NAMALWA (cell line): ENCODE results near the gene MT1B.
"Not testable (repeated sequence)": the region's sequence is repeated elsewhere in the genome, so short reads cannot be mapped to it uniquely, and the experiment has no call there.

ENCODE experiments used
- DNase-seq: peaks from one replicate; pipeline ENCODE4 v3.0.0-alpha.2; 2015; ENCODE audit warnings: low spot score

MT1B gene

DNA sequence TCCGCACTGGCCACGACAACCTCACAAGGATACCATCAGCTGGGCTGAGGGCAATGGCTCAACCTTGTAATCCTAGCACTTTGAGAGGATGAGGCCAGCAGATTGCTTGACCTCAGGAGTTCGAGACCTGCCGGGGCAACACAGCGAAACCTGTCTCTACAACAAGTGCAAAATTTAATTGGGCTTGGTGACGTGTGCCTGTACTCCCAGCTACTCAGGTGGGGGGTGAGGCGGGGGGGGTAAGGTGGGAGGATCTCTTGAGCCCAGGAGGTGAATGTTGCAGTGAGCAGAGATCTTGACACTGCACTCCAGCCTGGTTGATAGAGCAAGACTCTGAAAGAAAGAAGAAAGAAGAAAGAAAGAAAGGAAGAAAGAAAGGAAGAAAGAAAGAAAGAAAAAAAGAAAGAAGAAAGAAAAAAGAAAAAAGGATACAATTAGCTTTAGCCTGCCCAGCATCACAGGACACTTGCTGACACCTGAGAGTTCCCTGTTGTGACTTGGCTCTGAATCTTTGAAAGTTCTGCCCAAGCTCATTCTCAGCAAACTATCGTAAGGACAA, 31.3 kb upstream of the MT1B start:
- DNase-seq, result no peak

DNA sequence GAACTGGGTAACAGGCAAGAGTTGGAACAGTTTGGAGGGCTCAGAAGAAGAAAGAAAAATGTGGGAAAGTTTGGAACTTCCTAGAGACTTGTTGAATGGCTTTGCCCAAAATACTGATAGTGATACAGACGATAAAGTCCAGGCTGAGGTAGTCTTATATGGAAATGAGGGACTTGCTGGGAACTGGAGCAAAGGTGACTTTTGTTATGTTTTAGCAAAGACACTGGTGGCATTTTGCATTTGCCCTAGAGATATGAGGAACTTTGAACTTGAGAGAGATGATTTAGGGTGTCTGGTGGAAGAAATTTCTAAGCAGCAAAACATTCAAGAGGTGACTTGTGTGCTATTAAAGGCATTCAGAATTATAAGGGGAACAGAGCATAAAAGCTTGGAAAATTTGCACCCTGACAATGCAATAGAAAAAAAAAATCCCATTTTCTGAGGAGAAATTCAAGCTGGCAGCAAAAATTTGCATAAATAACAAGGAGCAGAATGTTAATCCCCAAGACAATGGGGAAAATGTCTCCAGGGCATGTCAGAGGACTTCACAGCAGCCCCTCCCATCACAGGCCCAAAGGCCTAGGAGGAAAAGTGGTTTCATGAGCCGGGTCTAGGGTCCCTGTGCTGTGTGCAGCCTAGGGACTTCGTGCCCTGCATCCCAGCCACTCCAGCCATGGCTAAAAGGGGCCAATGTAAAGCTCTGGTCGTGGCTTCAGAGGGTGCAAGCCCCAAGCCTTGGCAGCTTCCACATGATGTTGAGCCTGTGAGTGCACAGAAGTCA, 29.8 kb upstream of the MT1B start:
- DNase-seq, result not testable (repeated sequence)

DNA sequence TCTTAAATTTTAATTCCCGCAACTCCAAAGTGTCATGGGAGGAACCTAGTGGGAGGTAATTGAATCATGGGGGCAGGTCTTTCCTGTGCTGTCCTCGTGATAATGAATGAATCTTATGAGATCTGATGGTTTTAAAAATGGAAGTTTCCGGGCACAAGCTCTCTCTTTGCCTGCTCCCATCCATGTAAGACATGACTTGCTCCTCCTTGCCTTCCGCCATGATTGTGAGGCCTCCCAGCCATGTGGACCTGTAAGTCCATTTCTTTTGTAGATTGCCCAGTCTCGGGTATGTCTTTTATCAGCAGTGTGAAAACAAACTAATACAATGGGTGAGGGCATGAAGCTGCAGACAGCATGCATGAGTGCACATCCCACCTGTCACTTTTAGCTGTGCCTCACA, 28.5 kb upstream of the MT1B start:
- not testable (repeated sequence) for DNase-seq

DNA sequence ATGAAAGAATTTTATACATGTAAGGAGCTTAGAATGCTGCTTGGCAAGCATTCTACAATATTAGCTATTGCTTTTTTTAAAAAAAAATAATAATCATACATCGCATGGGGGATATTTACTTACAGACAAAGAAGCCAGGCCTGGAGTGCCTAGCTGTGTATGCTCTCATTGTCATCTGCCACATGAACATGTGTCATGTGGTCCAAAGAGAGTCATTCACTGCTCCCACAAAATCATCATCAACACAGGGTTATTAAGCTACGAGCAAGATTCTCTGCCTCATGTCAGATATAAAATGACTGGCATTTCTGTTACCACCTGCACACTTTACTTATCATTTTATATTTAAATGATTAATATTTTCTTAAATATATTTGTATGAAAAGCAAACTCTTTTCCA, 28.0 kb upstream of the MT1B start:
- DNase-seq, result no peak

DNA sequence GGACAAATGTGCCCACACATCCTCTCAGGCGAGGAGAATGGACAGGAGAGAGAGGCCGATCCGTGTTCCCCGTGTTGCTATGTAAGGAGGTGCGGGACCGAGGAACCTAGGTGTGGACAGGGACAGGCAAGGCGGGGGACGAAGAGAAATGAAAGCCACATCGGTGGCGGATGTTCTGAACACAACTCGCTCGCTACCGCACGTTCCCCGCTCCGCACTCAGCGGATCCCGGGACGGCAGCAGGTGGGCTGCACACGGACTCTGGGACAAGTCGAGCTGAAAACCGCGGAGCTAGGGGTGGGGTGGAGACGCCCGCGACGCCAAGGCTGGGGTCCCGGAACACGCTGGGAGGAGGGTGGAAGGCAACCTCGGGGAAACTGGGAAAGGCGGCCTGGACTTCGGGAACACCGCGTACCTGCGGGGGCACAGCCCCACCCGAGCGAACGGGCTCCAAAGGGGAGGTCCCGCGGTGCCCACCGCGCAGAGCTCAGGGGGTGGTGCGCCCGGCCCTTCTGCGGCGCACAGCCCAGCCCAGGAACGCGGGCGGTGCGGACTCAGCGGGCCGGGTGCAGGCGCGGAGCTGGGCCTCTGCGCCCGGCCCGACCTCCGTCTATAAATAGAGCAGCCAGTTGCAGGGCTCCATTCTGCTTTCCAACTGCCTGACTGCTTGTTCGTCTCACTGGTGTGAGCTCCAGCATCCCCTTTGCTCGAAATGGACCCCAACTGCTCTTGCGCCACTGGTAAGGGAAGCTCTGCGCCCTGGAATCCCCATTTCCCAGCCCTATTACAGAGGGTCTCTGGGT, 26.3 kb upstream of the MT1B start, which contains the start of gene MT1E:
TSS of gene MT1E (plus strand) at position 642 of the 803 bp plus-strand sequence. CDS start at position 713, 71 bp downstream.
- no peak for DNase-seq

DNA sequence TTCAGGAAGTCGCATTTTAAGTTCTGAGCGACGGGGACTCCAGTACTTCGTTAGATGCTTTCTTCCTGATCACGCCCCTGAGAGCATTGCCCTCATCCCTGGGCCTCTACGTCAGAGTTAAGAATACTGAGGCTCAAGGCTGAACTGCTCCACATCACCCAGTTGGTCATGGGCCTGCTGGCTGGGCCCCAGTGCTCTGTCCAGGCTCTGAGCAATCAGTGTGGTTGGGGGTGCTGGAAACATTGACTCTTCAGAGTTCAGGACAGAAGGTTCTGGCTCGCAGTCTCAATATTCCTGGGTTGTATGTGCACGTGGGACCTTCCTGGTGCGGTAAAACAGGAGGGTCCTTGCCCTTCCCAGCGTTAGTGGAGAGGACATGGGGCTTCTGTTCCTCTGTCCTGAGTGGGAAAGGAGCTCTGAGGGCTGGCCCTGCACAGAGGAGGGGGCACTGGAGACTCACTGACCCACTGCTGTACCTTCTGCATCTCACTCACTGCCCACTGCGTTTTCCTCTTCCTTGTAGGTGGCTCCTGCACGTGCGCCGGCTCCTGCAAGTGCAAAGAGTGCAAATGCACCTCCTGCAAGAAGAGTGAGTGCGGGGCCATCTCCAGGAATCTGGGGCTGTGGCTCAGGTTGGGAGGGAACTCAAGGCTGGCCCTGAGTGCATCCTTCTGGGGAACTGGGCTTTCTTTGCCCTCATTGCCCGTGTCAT, 25.6 kb upstream of the MT1B start:
- DNase-seq, result no peak

DNA sequence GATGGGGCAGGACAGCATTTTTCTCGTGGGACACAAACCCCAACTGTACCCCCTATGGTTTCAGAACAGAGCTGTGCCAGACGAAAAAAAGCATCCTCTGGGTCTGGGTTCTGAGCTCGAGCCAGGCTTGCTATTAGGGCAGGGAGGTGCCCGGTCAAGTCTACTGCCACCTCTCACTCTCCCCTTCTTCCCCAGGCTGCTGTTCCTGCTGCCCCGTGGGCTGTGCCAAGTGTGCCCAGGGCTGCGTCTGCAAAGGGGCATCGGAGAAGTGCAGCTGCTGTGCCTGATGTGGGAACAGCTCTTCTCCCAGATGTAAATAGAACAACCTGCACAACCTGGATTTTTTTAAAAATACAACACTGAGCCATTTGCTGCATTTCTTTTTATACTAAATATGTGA, 25.0 kb upstream of the MT1B start:
- DNase-seq, result no peak

DNA sequence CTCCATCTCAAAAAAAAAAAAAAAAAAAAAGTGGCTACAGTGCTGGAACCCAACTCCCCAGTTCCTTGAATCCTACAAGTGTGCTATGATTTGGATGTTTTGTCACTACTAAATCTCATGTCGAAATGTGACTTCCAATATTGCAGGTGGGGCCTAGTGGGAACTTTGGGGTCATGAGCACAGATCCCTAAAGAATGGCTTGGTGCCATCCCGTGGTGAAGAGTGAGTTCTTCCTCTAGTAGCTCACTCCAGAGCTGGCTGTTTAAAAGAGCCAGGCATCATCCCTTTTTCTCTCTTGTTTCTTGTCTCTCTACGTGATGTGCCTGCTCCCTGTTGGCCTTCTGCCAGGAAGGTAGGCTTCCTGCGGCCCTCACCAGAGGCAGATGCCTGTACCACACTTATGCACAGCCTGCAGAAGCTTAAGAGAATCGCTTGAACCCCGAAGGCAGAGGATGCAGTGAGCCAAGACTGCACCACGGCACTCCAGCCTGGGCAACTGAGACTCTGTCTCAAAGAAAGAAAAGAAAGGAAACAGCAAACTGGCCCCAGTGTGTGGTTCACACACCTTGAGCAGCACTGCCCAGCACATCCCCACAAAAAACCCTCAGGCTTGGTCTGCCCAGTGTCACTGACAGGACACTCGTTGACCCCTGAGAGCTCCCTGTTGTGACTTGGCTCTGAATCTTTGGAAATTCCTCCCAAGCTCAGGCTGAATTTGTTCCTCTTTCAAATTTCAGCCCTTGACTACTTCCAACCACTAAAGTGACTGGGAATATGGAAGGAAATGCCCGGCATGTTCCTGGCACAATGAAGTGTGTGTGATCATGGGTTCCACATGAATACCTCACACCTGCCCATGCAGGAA, 23.0 kb upstream of the MT1B start:
- no peak for DNase-seq

DNA sequence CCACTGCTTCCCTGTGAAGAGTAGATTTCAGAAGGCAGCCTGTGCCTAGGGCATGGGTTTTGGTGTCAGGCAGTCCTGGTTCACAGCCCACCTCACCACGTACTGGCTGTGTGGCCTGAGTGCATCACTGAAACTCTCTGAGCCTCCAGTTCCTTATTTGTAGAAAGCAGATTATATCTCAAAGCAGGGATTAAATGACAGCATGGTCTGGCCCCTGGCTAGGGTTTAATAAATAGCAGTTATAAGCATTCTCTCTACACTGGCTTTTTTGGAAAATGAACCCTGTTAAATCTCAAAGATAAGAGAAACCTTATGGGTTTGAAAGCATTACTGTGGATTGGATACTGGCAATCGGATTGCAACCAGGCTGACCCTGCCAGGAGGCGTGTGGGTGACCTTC, 22.2 kb upstream of the MT1B start:
- no peak for DNase-seq

DNA sequence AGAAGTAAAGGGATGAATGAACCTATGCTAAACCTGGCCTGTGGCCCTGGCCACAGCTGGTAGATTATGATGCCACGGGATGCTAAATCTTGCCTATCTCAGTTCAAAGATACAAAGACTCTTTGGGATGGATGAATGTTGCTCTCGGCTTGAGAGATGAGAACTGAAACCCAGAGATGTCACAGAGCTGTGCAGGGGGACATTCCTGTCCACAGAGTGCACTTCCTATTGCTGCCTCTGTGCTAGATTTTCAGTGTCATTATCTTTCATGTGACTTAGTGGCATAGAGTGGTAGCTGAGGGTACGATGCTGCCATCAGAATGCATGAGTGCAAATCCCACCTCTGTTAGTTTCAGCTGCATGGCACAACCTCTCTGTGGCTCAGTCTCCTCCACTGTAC, 21.6 kb upstream of the MT1B start:
- DNase-seq, result peak; percentile 48

DNA sequence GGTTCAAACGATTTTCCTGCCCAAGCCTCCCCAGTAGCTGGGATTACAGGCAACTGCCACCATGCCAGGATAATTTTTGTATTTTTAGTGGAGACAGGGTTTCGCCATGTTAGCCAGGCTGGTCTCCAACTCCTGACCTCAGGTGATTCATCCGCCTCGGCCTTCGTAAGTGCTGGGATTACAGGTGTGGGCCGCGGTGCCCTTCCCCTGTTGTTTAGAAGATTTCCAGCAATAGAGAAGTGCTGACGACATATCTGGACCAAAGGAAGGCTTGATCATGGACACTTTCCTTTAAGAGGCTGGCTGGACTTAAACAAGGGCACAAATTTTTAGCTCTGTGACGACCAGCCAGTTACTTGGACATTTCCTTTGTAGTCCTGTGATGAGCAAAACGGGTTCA, 20.5 kb upstream of the MT1B start:
- no peak for DNase-seq

DNA sequence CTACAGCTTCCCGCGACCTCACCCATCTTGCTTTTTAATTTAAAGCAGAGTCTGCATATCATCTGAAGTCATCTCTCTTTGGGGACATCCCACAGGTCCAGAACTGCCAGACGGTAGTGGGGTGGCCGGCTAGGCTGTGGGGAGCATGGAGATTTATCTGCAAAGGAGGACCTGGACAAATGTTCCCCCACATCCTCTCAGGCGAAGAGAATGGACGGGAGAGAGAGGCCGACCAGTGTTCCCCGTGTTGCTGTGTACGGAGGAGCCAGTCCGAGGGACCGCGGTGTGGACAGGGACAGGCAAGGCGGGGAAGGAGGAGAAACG, 19.9 kb upstream of the MT1B start:
- no peak for DNase-seq

DNA sequence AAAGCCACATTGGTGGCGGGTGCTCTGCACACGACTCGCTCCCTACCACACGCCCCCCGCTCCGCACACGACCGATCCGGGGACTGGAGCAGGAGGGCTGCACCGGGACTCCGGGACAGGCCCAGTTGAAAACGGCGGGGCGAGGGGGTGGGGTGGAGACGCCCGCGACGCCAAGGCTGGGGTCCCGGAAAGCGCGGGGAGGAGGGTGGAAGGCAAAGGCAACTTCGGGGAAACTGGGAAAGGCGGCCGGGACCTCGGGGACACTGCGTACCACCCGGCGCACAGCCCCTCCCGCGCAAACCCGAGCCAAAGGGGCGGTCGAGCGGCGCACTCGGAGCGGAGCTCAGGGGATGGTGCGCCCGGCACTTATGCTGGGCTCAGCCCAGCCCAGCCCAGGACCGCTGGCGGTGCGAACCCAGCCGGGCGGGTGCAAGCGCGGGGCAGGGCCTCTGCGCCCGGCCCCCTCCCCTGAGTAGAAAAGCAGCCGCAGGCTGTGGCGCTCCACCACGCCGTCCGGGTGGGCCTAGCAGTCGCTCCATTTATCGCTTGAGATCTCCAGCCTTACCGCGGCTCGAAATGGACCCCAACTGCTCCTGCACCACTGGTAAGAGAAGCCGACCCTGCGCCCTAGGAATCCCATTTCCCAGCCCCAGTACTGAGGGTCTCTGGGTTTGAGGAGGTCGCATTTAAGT, 19.4 kb upstream of the MT1B start, which contains the start of gene MT1M:
TSS of gene MT1M (plus strand) at position 504 of the 692 bp plus-strand sequence. CDS start at position 577, 73 bp downstream.
- DNase-seq, result no peak

DNA sequence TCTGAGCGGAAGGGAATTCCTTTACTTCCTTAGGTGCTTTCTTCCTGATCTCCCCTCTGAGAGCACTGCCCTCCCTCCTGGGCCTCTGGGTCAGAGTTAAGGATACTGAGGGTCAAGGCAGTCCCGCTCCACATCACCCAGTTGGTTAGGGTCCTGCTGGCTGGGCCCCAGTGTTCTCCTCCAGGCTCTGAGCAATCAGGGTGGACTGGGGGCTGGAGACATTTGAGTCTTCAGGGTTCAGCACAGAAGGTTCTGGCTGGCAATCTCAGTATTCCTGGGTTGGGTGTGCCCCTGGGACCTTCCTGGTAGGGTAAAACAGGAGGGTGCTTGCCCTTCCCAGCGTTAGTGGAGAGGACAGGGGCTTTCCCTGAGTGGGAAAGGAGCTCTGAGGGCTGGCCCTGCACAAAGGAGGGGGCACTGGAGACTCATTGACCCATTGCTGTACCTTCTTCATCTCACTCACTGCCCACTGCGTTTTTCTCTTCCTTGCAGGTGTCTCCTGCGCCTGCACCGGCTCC, 18.8 kb upstream of the MT1B start:
- no peak for DNase-seq

DNA sequence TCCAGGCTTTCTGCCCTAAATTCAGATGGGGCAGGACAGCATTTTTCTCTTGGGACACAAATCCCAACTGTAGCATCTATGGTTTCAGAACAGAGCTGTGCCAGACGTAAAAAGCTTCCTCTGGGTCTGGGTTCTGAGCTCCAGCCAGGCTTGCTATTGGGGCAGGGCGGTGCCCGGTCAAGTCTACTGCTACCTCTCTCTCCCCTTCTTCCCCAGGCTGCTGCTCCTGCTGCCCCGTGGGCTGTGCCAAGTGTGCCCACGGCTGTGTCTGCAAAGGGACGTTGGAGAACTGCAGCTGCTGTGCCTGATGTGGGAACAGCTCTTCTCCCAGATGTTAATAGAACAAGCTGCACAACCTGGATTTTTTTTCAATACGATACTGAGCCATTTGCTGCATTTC, 18.2 kb upstream of the MT1B start:
- no peak for DNase-seq

DNA sequence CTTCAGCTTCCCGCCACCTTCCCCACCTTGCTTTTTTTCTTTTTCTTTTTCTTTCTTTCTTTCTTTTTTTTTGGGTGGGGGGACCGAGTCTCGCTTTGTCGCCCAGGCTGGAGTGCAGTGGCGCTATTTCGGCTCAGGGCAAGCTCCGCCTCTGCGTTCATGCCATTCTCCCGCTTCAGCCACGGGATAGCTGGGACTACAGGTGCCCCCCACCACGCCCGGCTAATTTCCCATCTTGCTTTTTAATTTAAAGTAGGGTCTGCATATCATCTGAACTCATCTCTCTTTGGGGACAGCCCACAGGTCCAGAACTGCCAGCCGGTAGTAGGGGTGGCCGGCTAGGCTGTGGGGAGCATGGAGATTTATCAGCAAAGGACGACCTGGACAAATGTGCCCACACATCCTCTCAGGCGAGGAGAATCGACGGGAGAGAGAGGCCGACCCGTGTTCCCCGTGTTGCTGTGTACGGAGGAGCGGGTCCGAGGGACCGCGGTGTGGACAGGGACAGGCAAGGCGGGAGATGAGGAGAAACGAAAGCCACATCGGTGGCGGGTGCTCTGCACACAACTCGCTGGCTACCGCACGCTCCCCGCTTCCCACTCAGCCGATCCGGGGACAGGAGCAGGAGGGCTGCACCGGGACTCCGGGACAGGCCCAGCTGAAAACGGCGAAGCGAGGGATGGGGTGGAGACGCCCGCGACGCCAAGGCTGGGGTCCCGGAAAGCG, 16.8 kb upstream of the MT1B start:
- DNase-seq, result no peak

DNA sequence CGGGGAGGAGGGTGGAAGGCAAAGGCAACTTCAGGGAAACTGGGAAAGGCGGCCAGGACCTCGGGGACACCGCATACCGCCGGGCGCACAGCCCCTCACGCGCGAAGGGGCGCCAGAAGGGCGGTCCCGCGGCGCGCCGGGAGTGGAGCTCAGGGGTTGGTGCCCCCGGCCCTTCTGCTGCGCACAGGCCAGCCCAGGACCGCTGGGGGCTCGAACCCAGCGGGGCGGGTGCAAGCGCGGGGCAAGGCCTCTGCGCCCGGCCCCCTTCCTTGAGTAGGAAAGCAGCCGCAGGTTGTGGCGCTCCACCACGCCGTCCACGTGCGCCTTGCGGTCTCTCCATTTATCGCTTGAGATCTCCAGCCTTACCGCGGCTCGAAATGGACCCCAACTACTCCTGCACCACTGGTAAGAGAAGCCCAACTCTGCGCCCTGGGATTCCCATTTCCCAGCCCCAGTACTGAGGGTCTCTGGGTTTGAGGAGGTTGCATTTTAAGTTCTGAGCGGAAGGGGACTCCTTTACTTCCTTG, 16.2 kb upstream of the MT1B start:
- DNase-seq, result no peak

DNA sequence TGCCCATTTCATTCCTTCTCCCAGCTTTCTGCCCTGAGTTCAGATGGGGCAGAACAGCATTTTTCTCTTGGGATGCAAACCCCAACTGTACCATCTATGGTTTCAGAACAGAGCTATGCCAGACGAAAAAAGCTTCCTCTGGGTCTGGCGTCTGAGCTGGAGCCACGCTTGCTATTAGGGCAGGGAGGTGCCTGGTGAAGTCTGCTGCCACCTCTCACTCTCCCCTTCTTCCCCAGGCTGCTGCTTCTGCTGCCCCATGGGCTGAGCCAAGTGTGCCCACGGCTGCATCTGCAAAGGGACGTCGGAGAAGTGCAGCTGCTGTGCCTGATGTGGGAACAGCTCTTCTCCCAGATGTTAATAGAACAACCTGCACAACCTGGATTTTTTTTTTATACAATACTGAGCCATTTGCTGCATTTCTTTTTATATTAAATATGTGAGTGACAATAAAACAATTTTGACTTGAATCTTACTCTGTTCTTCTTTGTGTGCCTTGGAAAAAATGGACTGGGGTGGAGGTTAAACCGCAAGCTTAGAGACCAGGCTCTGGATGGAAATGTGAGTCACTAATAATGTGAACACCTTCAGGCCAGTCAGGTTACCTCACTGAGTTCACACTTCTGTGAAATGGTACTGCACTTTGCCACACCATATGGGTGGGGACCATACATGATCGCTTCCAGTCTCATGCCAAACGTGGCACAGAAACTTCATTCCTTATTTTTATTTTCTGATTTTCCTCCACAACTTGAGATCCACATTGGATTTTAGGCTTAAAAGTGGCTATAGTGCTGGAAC, 14.9 kb upstream of the MT1B start:
- no peak for DNase-seq
